ENCODE data around the gene GCNA.

GCNA gene

DNA sequence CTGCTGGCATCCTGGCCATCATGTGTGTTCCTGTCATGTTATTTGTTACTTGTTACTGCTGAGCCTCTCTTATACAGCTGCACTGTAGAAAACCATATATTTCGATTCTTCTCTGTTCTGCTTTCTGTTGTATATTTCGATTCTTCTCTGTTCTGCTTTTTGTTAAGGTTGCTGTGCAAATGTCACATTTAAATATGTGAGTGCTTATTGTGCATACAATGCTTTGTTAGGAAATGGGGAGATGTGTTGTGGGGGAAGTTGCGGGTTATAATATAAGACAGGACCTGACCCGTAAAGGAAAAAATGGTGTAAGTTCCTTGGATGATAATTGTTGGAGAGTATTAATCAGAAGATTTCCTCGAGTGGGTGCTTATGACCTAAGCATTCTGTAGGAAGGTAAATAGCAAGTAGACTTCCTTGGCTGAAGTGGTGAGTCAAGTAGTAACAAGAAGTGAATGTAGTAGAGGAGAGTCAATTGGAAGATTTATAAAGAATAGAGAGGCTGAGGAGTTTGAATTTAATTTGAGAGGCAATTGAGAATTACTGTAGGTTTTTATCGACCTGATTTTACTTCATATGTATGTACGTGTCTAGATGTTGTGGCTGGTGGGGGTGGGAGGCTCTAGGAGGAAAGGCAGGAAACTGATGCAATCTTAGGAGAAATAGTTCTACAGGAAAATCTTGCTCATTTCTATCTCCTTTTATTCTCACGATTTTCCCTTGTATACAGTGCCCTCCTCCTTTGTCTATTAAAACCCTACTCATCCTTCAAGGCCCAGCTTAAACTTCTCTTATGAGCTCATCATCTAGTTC is 36.8 kb upstream of the GCNA start:
- peak overlapping the region in 1 of 2 donors; percentile 12 for H3K4me3 ChIP-seq (ENCODE audit: low read depth in 1 of 2, low read length in 2 of 2)
- no peak overlapping the region for H3K27ac ChIP-seq (ENCODE audit: low read depth, low read length)
- H3K27me3 ChIP-seq (ENCODE audit: control insufficient read depth in 1 of 2, insufficient read depth in 2 of 2, low read length in 2 of 2) = no peaks in the 10 kb centered on the region
- no peak overlapping the region for H3K9ac ChIP-seq (ENCODE audit: low read depth in 1 of 2, low read length in 2 of 2)
- peaks cover 25 to 41% of the 10 kb centered on the region in 2 donors for H3K4me1 ChIP-seq (ENCODE audit: control insufficient read depth in 1 of 2, insufficient read depth in 2 of 2, low read length in 2 of 2)
- no peaks in the 10 kb centered on the region for H3K9me3 ChIP-seq (ENCODE audit: control insufficient read depth in 1 of 2, low read length in 2 of 2)
- H3K36me3 ChIP-seq (ENCODE audit: control insufficient read depth in 1 of 2, insufficient read depth in 2 of 2, low read length in 2 of 2) = peaks cover 7 to 19% of the 10 kb centered on the region in 2 donors

DNA sequence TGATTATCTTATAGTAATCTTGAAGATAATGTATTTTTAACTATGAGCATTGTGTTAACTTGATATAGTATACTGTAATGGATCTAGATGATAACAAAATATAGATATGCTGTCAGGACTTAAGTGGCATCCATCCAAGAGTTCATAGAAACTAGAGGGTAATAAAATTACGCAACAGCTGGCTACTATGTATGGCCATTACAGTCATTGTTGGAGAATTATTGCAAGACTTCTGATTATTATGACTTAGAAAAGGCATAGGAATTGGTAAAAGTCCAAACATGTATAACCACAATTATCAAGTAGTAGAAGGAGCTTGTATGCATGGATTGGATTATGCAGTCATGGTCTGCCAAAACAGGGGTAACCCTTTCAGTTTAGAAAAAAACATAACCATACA is 35.8 kb upstream of the GCNA start:
- Histone ChIP-seq H3K9ac (ENCODE audit: low read depth in 1 of 2, low read length in 2 of 2) (no peak overlapping the region), H3K9me3 (ENCODE audit: control insufficient read depth in 1 of 2, low read length in 2 of 2) (no peaks in the 10 kb centered on the region), H3K4me3 (ENCODE audit: low read depth in 1 of 2, low read length in 2 of 2) (no peak overlapping the region), H3K36me3 (ENCODE audit: control insufficient read depth in 1 of 2, insufficient read depth in 2 of 2, low read length in 2 of 2) (peaks cover 16 to 29% of the 10 kb centered on the region in 2 donors), H3K27ac (ENCODE audit: low read depth, low read length) (no peak overlapping the region), H3K4me1 (ENCODE audit: control insufficient read depth in 1 of 2, insufficient read depth in 2 of 2, low read length in 2 of 2) (peaks cover 23 to 41% of the 10 kb centered on the region in 2 donors), H3K27me3 (ENCODE audit: control insufficient read depth in 1 of 2, insufficient read depth in 2 of 2, low read length in 2 of 2) (no peaks in the 10 kb centered on the region)

DNA sequence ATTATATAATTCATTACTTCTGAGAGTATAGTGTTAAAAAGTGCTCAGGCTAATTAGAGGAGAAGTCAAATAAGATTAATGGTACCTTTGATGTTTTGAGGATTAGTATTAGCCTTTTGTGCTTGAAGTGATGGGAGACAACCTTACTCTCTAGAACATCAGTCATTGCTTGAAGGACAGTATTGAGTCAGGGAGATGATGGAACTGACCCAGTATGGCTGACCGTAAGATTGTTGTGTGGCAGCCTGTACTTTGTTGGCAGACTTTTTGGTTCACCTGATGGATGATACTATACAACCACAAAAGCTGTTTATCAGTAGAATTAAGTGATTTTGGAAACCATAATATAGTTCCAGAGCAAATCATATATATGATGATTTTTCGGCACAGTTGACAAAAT is 35.4 kb upstream of the GCNA start:
- Histone ChIP-seq H3K27ac (ENCODE audit: low read depth, low read length) (no peak overlapping the region), H3K4me3 (ENCODE audit: low read depth in 1 of 2, low read length in 2 of 2) (no peak overlapping the region), H3K9ac (ENCODE audit: low read depth in 1 of 2, low read length in 2 of 2) (no peak overlapping the region), H3K27me3 (ENCODE audit: control insufficient read depth in 1 of 2, insufficient read depth in 2 of 2, low read length in 2 of 2) (no peaks in the 10 kb centered on the region), H3K4me1 (ENCODE audit: control insufficient read depth in 1 of 2, insufficient read depth in 2 of 2, low read length in 2 of 2) (peaks cover 23 to 40% of the 10 kb centered on the region in 2 donors), H3K36me3 (ENCODE audit: control insufficient read depth in 1 of 2, insufficient read depth in 2 of 2, low read length in 2 of 2) (peaks cover 15 to 33% of the 10 kb centered on the region in 2 donors), H3K9me3 (ENCODE audit: control insufficient read depth in 1 of 2, low read length in 2 of 2) (no peaks in the 10 kb centered on the region)

- H3K4me3 ChIP-seq (ENCODE audit: low read depth in 1 of 2, low read length in 2 of 2) = no peak overlapping the region
- no peaks in the 10 kb centered on the region for H3K27me3 ChIP-seq (ENCODE audit: control insufficient read depth in 1 of 2, insufficient read depth in 2 of 2, low read length in 2 of 2)
- H3K9me3 ChIP-seq (ENCODE audit: control insufficient read depth in 1 of 2, low read length in 2 of 2) = no peaks in the 10 kb centered on the region
- no peak overlapping the region for H3K27ac ChIP-seq (ENCODE audit: low read depth, low read length)
- H3K9ac ChIP-seq (ENCODE audit: low read depth in 1 of 2, low read length in 2 of 2) = no peak overlapping the region
- peaks cover 23 to 38% of the 10 kb centered on the region in 2 donors for H3K4me1 ChIP-seq (ENCODE audit: control insufficient read depth in 1 of 2, insufficient read depth in 2 of 2, low read length in 2 of 2)
- H3K36me3 ChIP-seq (ENCODE audit: control insufficient read depth in 1 of 2, insufficient read depth in 2 of 2, low read length in 2 of 2) = peaks cover 14 to 37% of the 10 kb centered on the region in 2 donors
Observed at GRCh38 chrX:71543316-71543715, 34.9 kb upstream of the GCNA start.

- Histone ChIP-seq H3K9me3 (ENCODE audit: control insufficient read depth in 1 of 2, low read length in 2 of 2) (no peaks in the 10 kb centered on the region), H3K27me3 (ENCODE audit: control insufficient read depth in 1 of 2, insufficient read depth in 2 of 2, low read length in 2 of 2) (no peaks in the 10 kb centered on the region), H3K4me1 (ENCODE audit: control insufficient read depth in 1 of 2, insufficient read depth in 2 of 2, low read length in 2 of 2) (peaks cover 23 to 27% of the 10 kb centered on the region in 2 donors)
Observed at GRCh38 chrX:71545364-71545763, 32.9 kb upstream of the GCNA start.

GRCh38 chrX:71546879-71547278 is 31.4 kb upstream of the GCNA start:
- no peak overlapping the region for H3K27ac ChIP-seq (ENCODE audit: low read depth, low read length)
- no peaks in the 10 kb centered on the region for H3K9me3 ChIP-seq (ENCODE audit: control insufficient read depth in 1 of 2, low read length in 2 of 2)
- H3K4me3 ChIP-seq (ENCODE audit: low read depth in 1 of 2, low read length in 2 of 2) = no peak overlapping the region
- H3K4me1 ChIP-seq (ENCODE audit: control insufficient read depth in 1 of 2, insufficient read depth in 2 of 2, low read length in 2 of 2) = peaks cover 11 to 15% of the 10 kb centered on the region in 2 donors
- peaks cover 14 to 37% of the 10 kb centered on the region in 2 donors for H3K36me3 ChIP-seq (ENCODE audit: control insufficient read depth in 1 of 2, insufficient read depth in 2 of 2, low read length in 2 of 2)
- H3K9ac ChIP-seq (ENCODE audit: low read depth in 1 of 2, low read length in 2 of 2) = no peak overlapping the region
- no peaks in the 10 kb centered on the region for H3K27me3 ChIP-seq (ENCODE audit: control insufficient read depth in 1 of 2, insufficient read depth in 2 of 2, low read length in 2 of 2)

More at GRCh38 chrX:71545364-71545763, 32.9 kb upstream of the GCNA start:
- H3K4me3 ChIP-seq (ENCODE audit: low read depth in 1 of 2, low read length in 2 of 2) = no peak overlapping the region
- no peak overlapping the region for H3K9ac ChIP-seq (ENCODE audit: low read depth in 1 of 2, low read length in 2 of 2)
- H3K27ac ChIP-seq (ENCODE audit: low read depth, low read length) = no peak overlapping the region
- peaks cover 14 to 43% of the 10 kb centered on the region in 2 donors for H3K36me3 ChIP-seq (ENCODE audit: control insufficient read depth in 1 of 2, insufficient read depth in 2 of 2, low read length in 2 of 2)

DNA sequence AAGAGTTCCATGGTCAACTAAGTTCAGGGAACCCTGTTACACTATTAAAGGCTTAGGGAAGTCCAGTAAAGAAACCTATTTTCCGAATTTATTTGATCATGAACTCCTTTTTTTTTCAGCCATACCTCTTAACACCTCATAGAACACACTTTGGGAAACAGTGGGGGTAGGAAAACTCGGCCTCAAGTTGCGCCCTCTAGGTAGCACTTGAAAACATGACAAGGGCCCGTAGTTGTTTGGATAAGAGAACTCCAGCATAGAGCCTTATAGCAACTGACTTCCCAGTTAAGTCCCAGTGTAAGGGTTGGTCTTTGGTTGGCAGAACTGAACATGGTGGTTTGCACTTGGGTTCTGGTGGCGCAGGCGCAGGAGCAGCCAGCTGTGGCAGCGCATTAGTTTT is 30.9 kb upstream of the GCNA start:
- Histone ChIP-seq H3K4me3 (ENCODE audit: low read depth in 1 of 2, low read length in 2 of 2) (no peak overlapping the region), H3K9me3 (ENCODE audit: control insufficient read depth in 1 of 2, low read length in 2 of 2) (no peaks in the 10 kb centered on the region)

GRCh38 chrX:71549986-71550385 is 28.3 kb upstream of the GCNA start:
- H3K9me3 ChIP-seq (ENCODE audit: control insufficient read depth in 1 of 2, low read length in 2 of 2) = no peaks in the 10 kb centered on the region
- no peak overlapping the region for H3K9ac ChIP-seq (ENCODE audit: low read depth in 1 of 2, low read length in 2 of 2)
- no peak overlapping the region for H3K4me3 ChIP-seq (ENCODE audit: low read depth in 1 of 2, low read length in 2 of 2)
- no peaks in the 10 kb centered on the region for H3K4me1 ChIP-seq (ENCODE audit: control insufficient read depth in 1 of 2, insufficient read depth in 2 of 2, low read length in 2 of 2)
- no peaks in the 10 kb centered on the region for H3K27me3 ChIP-seq (ENCODE audit: control insufficient read depth in 1 of 2, insufficient read depth in 2 of 2, low read length in 2 of 2)
- no peak overlapping the region for H3K27ac ChIP-seq (ENCODE audit: low read depth, low read length)
- peaks cover 11 to 34% of the 10 kb centered on the region in 2 donors for H3K36me3 ChIP-seq (ENCODE audit: control insufficient read depth in 1 of 2, insufficient read depth in 2 of 2, low read length in 2 of 2)

More for the DNA sequence above, 30.9 kb upstream of the GCNA start:
- H3K27me3 ChIP-seq (ENCODE audit: control insufficient read depth in 1 of 2, insufficient read depth in 2 of 2, low read length in 2 of 2) = no peaks in the 10 kb centered on the region
- H3K36me3 ChIP-seq (ENCODE audit: control insufficient read depth in 1 of 2, insufficient read depth in 2 of 2, low read length in 2 of 2) = peaks cover 14 to 37% of the 10 kb centered on the region in 2 donors
- no peak overlapping the region for H3K27ac ChIP-seq (ENCODE audit: low read depth, low read length)
- H3K9ac ChIP-seq (ENCODE audit: low read depth in 1 of 2, low read length in 2 of 2) = no peak overlapping the region
- peaks cover 6 to 10% of the 10 kb centered on the region in 2 donors for H3K4me1 ChIP-seq (ENCODE audit: control insufficient read depth in 1 of 2, insufficient read depth in 2 of 2, low read length in 2 of 2)

DNA sequence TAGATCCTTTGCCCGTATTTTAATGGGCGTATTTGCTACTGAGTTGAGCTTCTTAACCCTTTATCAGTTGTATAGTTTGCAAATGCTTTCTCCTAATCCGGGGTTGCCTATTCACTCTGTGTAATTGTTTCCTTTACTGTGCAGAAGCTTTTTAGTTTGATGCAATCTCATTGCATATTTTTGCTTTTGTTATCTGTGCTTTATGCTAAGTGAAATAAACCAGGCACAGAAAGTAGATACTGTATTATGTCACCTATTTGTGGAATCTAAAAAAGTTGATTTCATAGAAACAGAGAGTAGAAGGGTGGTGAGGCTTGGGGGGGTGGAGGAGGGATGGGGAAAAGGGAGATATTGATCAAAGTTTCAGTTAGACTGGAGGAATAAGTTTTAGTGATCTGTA is 27.7 kb upstream of the GCNA start:
- Histone ChIP-seq H3K9ac (ENCODE audit: low read depth in 1 of 2, low read length in 2 of 2) (no peak overlapping the region), H3K9me3 (ENCODE audit: control insufficient read depth in 1 of 2, low read length in 2 of 2) (no peaks in the 10 kb centered on the region), H3K27ac (ENCODE audit: low read depth, low read length) (no peak overlapping the region), H3K27me3 (ENCODE audit: control insufficient read depth in 1 of 2, insufficient read depth in 2 of 2, low read length in 2 of 2) (no peaks in the 10 kb centered on the region), H3K36me3 (ENCODE audit: control insufficient read depth in 1 of 2, insufficient read depth in 2 of 2, low read length in 2 of 2) (peaks cover 13 to 37% of the 10 kb centered on the region in 2 donors), H3K4me1 (ENCODE audit: control insufficient read depth in 1 of 2, insufficient read depth in 2 of 2, low read length in 2 of 2) (no peaks in the 10 kb centered on the region), H3K4me3 (ENCODE audit: low read depth in 1 of 2, low read length in 2 of 2) (no peak overlapping the region)

DNA sequence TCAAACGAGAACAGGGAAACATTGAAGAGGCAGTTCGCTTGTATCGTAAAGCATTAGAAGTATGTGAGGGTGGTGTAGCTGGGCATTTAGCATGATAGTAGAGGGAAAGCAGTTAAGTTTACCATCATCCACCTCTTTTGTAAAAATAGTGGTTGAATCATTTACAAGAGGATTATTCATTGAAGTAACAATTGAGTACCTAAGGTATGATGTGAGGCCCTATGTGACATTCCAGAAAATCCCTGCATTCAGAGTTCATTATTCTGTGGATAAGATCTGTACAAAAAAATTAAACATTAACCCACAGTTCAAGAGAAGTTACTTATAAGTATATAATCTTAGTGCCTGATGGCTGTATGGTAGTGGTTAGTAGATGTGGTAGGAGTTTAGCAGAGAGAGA is 22.2 kb upstream of the GCNA start:
- Histone ChIP-seq H3K27me3 (ENCODE audit: control insufficient read depth in 1 of 2, insufficient read depth in 2 of 2, low read length in 2 of 2) (no peaks in the 10 kb centered on the region), H3K9ac (ENCODE audit: low read depth in 1 of 2, low read length in 2 of 2) (no peak overlapping the region), H3K4me1 (ENCODE audit: control insufficient read depth in 1 of 2, insufficient read depth in 2 of 2, low read length in 2 of 2) (no peaks in the 10 kb centered on the region), H3K36me3 (ENCODE audit: control insufficient read depth in 1 of 2, insufficient read depth in 2 of 2, low read length in 2 of 2) (peaks cover 22 to 49% of the 10 kb centered on the region in 2 donors), H3K4me3 (ENCODE audit: low read depth in 1 of 2, low read length in 2 of 2) (no peak overlapping the region), H3K9me3 (ENCODE audit: control insufficient read depth in 1 of 2, low read length in 2 of 2) (no peaks in the 10 kb centered on the region), H3K27ac (ENCODE audit: low read depth, low read length) (no peak overlapping the region)
